IMR-90 (cell line): ENCODE results near the gene ANK3.

Source experiments
- BHLHE40 ChIP-seq: fragments of 150-350 bp; IDR thresholded peaks from 2 replicates; pipeline ENCODE4 v1.6.1; 2016; ENCODE audit warnings: mild to moderate bottlenecking, low read depth, low read length
- CEBPB ChIP-seq: IDR thresholded peaks from 2 replicates; pipeline ENCODE4 v1.6.1; 2012; ENCODE audit warnings: low read depth, low read length, improper control_type of control experiment
- CHD1 ChIP-seq: IDR thresholded peaks from 2 replicates; pipeline ENCODE4 v1.6.1; 2012; ENCODE audit warnings: low read depth, low read length, improper control_type of control experiment
- CTCF ChIP-seq: conservative IDR thresholded peaks from 2 replicates; pipeline ENCODE4 v1.5.1; 2012; ENCODE audit warnings: mild to moderate bottlenecking, low read depth, low read length, improper control_type of control experiment
- ELK1 ChIP-seq: fragments of 150-350 bp; IDR thresholded peaks from 2 replicates; pipeline ENCODE4 v1.6.1; 2016; ENCODE audit warnings: low read depth, mild to moderate bottlenecking, low read length, moderate library complexity, borderline replicate concordance
- FOS ChIP-seq: fragments of 150-350 bp; IDR thresholded peaks from 2 replicates; pipeline ENCODE4 v1.6.1; 2016; ENCODE audit warnings: low read depth, low read length
- MAZ ChIP-seq: IDR thresholded peaks from 2 replicates; pipeline ENCODE4 v1.6.1; 2012; ENCODE audit warnings: low read depth, mild to moderate bottlenecking, low read length, improper control_type of control experiment, moderate library complexity, borderline replicate concordance
- MXI1 ChIP-seq: IDR thresholded peaks from 2 replicates; pipeline ENCODE4 v1.6.1; 2012; ENCODE audit warnings: low read depth, mild to moderate bottlenecking, low read length, moderate library complexity, borderline replicate concordance
- POLR2A ChIP-seq: IDR thresholded peaks from 2 replicates; pipeline ENCODE4 v1.6.1; 2012; ENCODE audit warnings: mild to moderate bottlenecking, low read depth, low read length
- RAD21 ChIP-seq: IDR thresholded peaks from 2 replicates; pipeline ENCODE4 v1.6.1; 2012; ENCODE audit warnings: low read length, improper control_type of control experiment
- RFX5 ChIP-seq: IDR thresholded peaks from 2 replicates; pipeline ENCODE4 v1.8.0; 2012; ENCODE audit warnings: low read depth, mild to moderate bottlenecking, low read length, moderate library complexity
- SMC3 ChIP-seq: fragments of 150-350 bp; IDR thresholded peaks from 2 replicates; pipeline ENCODE4 v1.6.1; 2016; ENCODE audit warnings: low read depth, mild to moderate bottlenecking, antibody characterized with exemption, low read length, moderate library complexity
- USF2 ChIP-seq: fragments of 150-350 bp; IDR thresholded peaks from 2 replicates; pipeline ENCODE4 v1.6.1; 2017; ENCODE audit warnings: mild to moderate bottlenecking, antibody characterized with exemption, low read length, low read depth

- TF ChIP-seq POLR2A: no peak
- no peak for TF ChIP-seq CTCF
- TF ChIP-seq BHLHE40: no peak
- TF ChIP-seq RAD21: no peak
- no peak for TF ChIP-seq ELK1
- no peak for TF ChIP-seq CHD1
- no peak for TF ChIP-seq USF2
- TF ChIP-seq MXI1: no peak
- no peak for TF ChIP-seq RFX5
- no peak for TF ChIP-seq CEBPB
- TF ChIP-seq SMC3: no peak
- TF ChIP-seq FOS: no peak
- TF ChIP-seq MAZ: no peak
Measured at GRCh38 chr10:60130130-60130579, 259.5 kb downstream of the ANK3 start.
